SW480 (cell line): Measurements from ENCODE around the gene BCL2.

Source experiments
- DNase-seq: peaks from one replicate; pipeline ENCODE4 v3.0.0-alpha.2; 2016; ENCODE audit warnings: low spot score

Gene BCL2

GRCh38 chr18:63309422-63309821 lies 10.1 kb downstream of the BCL2 start:
- DNase-seq = no peak

GRCh38 chr18:63307551-63308200 lies 11.9 kb downstream of the BCL2 start:
- no peak for DNase-seq

- DNase-seq = no peak
Measured at GRCh38 chr18:63306819-63307550, 12.6 kb downstream of the BCL2 start.

GRCh38 chr18:63306249-63306648 lies 13.3 kb downstream of the BCL2 start:
- DNase-seq = no peak

GRCh38 chr18:63303547-63303946 lies 16.0 kb downstream of the BCL2 start:
- DNase-seq = no peak

- DNase-seq = no peak
Measured at GRCh38 chr18:63302636-63303405, 16.7 kb downstream of the BCL2 start.

- DNase-seq = no peak
Measured at GRCh38 chr18:63302220-63302619, 17.3 kb downstream of the BCL2 start.

GRCh38 chr18:63301434-63301833 lies 18.1 kb downstream of the BCL2 start:
- no peak for DNase-seq

- no peak for DNase-seq
Measured at GRCh38 chr18:63299837-63300745, 19.5 kb downstream of the BCL2 start.

GRCh38 chr18:63298400-63299365 lies 20.9 kb downstream of the BCL2 start:
- DNase-seq = no peak

GRCh38 chr18:63297687-63298399 lies 21.7 kb downstream of the BCL2 start:
- no peak for DNase-seq

GRCh38 chr18:63293935-63294334 lies 25.6 kb downstream of the BCL2 start:
- no peak for DNase-seq

- DNase-seq = no peak
Measured at GRCh38 chr18:63292831-63293683, 26.5 kb downstream of the BCL2 start.

GRCh38 chr18:63291278-63291677 lies 28.3 kb downstream of the BCL2 start:
- no peak for DNase-seq

GRCh38 chr18:63290821-63291200 lies 28.8 kb downstream of the BCL2 start:
- no peak for DNase-seq

GRCh38 chr18:63290166-63290820 lies 29.3 kb downstream of the BCL2 start:
- no peak for DNase-seq

GRCh38 chr18:63288311-63288710 lies 31.3 kb downstream of the BCL2 start:
- DNase-seq = no peak

- no peak for DNase-seq
Measured at GRCh38 chr18:63287691-63288220, 31.8 kb downstream of the BCL2 start.
